Measurements from ENCODE around the gene CMBL.
"Not testable (repeated sequence)": the region's sequence is repeated elsewhere in the genome, so short reads cannot be mapped to it uniquely, and the experiment has no call there.

The CMBL gene

GRCh38 chr5:10307206-10308148 lies at the start of gene CMBL:
CMBL (minus strand) TSS chr5:10307902; CDS start chr5:10290762, 17,140 bp downstream.
- DNase-seq, result peak; percentile 58

DNA sequence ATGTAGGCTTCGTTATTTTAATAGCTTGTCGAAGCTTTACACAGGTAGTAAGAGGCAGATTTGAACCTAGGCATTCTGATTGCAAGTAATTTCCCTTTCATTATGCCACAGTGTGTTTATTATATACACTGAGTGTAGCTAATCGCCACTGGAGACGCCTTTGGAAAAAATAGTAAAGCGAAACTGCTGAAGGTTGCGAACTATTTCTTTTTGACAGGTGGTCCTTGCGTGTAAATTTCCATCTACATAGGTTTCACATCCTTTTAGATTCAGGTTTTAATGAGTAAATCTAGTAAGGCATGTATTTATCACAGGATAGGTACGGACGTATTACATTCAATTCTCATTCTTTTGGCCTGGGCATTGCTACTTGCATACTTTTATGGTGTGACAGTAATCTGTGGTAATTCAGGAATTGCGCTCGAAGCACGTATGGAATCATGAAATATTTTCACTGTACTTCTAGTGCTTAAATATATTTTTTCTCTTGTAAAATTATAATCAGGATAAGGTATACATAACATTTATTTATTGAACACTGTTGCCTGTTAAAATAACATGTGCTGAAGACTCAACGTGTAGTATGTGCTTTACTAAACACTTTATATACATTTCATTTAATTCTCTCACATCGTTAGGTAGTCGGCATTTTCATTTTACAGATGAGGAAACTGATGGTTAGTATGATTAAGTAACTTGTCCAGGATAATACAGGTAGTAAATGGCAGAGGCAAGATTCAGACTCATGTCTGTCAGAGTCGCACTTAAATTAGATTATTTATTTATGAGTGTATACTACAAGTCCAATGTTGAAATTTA lies 47.6 kb upstream of the CMBL start:
- DNase-seq, result peak; percentile 41

DNA sequence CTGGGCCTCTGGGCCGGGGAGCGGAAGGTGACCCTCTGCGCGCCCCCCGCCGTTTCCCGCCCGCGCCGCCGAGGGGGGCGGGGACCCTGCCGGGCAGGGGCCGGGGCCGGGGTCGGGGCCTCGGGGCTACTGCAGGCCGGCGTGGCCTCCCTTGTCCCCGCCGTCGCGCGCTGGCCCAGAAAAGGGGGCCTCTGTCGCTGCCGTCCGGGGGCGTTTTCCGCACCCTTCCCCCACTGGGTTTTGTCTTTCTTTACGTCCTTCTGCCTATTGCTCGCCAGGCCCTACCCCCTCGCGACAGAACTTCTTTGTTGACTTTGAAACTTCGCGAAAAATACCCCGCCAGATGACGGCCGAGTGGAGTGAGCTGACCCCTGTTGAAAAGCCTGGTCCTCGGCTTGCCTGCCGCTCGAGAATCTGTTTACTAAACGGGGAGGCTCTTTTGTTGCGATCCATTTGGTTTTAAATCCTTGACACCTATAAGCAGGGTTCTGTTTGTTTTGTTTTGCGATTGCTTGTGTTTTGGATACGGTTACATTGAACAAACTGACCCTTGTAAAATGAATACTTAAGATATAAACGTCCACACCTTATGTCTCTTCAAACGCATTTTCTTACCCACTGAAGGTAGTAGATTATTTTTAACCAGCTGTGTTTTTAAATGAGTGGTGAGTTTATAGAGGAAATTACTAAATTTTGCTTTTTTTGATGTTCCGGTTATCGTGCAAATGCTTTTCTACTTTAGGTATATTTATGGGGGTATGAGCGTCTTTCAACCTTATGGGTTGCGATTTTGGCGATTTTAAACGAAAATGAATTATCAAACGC lies 46.6 kb upstream of the CMBL start:
- peak; percentile 31 for DNase-seq

DNA sequence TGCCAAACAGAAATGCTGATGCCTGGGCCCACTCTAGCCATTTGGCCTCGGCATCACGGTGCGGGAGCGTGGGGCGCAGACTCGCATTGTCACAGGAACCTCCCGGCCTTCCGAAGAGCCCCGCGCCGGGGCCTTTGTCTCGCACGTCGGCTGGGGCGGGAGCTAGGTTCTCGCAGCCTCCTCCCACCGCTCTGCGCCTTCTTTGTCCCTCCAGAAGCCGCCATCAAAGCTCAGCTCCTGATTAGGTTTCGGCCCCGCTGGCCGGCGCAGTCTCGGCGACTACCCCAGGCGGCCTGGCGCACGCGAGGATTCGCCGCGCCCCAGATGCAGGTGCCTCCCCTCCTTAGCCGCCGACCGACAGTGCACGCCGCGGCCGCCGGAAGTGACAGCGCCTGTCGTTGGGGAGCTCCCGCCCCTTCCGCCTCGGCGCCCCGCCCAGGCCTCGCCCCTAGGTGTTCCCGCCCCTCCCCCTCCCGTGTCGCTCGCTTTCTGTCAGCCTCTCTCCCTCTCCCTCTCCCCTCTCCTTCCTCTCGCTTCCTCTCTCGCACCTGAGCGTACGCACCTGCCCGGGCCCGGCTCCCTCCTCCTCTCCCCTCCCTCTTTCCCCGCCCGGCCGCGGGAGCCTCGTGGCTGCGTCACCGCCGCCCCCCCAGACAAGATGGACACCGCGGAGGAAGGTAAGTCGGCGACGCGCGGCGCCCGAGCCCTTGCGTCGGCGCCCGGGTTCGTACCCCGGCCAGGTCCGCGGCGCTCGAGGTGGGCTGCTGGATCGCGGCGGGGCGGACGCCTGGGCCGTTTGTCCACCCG lies 45.7 kb upstream of the CMBL start, which contains the start of gene MARCHF6:
TSS of gene MARCHF6 (plus strand) at position 455 of the 807 bp plus-strand sequence. CDS start at position 659, 204 bp downstream.
- DNase-seq, result peak; percentile 89

GRCh38 chr5:10352430-10353240 lies 44.9 kb upstream of the CMBL start:
- peak; percentile 74 for DNase-seq

- no peak for DNase-seq
Observed at GRCh38 chr5:10351919-10352318, 44.2 kb upstream of the CMBL start.

- DNase-seq, result peak; percentile 58
Observed at GRCh38 chr5:10351199-10351905, 43.6 kb upstream of the CMBL start.

DNA sequence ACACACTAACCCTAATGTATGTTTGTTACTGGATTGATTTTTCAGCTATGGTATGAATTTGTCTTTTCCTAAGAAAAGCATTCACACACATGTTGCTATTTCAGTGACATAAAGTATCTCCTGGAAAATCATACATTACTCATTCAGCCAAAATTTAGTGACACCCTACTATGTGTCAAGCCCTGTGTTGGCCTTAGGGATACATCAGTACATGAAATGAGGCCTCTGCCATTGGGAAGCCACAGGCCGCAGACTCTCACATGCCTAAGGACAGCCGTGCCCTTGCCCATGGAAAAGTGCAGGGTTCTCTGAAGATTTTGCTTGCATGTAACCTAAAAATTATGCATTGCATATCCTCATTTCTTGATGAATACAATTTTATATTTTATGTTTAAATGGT lies 40.6 kb upstream of the CMBL start:
- no peak for DNase-seq

GRCh38 chr5:10344461-10345106 lies 36.9 kb upstream of the CMBL start:
- not testable (repeated sequence) for DNase-seq

- DNase-seq, result no peak
Observed at GRCh38 chr5:10343486-10343885, 35.8 kb upstream of the CMBL start.

GRCh38 chr5:10339958-10340357 lies 32.3 kb upstream of the CMBL start:
- no peak for DNase-seq

DNA sequence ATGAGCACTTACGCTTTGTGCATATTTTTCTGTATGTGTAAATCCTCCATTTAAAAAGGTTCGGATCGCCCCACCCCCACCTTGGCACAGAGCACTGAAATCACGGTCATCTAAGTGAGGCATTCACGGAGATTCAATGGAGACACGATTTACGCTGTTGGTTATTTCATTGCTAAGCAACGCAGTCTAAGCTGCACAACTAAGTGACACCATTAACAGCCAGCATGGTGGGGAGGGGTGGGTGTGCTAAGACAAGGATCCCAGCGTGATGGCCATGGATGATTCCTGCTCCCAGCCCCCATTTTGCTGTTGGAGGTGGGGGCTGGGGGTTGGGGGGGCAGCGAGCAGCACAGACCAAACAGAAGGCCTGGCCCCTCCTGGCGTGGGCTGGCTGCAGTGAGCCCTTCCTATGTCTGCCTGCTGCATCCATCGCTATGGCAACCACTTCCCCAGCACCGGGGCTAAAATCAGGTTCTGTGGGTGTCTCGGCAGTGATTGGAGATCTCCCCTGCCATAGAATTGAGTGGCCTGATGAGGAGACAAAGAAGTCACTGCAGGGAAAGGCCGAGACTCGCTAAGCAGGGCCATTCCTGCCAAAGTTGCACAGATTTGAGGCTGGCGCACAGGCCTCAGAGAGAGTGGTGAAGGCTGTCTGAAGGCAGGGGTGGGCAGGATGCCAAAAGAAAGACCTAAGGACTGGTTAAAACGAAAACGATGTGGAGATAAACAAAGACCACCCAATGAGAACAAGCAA lies 31.5 kb upstream of the CMBL start:
- DNase-seq, result no peak

DNA sequence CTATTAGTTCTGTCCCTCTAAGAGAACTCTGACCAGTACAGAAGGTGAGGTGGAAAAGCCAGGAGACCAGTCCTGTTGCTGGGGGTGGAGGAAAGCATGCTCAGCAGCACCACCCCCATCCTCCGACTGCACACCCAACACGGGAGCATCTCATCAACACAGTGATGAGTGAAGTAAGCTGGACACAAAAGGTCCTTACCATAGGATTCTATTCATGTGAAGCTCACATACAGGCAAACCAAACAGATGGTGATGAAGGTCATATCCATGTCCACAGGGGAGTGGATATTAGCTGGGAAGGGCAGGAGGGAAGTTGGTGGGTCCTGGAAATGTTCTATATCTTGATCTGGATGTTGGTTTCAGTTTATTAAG lies 31.0 kb upstream of the CMBL start:
- DNase-seq, result no peak

DNA sequence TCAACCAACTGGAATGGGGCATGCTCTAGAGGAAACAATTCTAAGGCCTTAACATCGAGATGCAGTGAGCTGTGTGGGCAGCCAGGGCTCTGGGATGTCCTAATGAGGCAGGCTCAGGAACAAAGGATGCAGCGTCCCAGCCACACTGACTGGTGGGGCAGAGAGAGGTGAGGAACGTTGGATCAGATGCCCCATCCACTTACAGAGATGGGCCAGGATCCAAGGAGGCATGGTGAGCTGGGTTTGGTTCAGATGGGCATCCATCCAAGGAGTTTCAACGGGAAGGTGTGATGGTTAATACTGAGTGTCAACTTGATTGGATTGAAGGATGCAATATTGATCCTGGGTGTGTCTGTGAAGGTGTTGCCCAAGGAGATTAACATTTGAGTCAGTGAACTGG lies 30.3 kb upstream of the CMBL start:
- no peak for DNase-seq

- no peak for DNase-seq
Observed at GRCh38 chr5:10337107-10337506, 29.4 kb upstream of the CMBL start.

DNA sequence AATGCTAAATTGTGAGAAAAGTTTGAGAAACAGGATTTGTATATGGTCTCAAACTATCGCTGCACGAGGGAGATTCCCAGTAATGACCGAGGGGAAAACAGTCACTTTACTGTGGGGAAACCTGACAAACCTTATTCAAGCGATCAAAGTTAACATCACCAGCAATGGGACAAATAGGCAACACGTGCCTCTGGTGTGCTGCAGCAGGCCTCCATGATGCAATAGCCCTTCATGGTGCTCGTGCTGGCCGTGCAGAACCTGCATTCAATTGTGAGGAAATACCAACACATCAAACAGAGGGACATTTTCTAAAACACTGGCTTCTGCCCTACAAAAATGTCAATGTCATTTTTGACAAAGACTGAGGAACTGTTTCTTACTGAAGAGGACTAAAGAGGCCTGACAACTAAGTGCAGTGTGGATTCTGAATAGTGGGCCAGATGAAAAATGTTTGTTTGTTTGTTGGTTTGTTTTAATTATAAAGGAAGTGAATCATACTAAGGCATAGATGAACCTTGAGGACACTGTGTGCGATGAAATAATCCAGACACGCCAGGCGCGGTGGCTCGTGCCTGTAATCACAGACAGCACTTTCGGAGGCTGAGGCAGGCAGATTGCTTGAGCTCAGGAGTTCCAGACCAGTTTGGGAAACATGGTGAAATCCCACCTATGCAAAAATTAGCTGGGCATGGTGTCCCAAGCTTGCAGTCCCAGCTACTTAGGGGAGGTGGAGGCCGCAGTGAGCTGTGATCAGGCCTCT lies 28.2 kb upstream of the CMBL start:
- no peak for DNase-seq

DNA sequence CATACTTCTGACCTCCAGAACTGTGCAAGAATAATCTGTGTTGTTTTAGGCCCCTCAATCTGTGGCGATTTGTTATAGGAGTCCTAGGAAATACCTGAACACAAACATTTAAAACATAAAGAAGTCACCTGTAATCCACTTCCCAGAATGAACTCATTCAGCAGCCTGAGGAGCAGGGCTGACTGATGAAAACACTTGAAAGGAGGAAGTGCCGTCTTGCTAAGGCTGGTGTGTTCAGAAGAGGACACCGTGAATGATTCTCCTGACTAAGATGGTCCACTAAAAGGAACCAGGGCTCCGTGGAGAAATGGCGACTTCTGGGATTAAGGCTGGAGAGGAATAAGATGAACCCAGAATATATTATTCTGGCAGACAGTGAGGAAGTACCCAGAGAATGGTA lies 27.1 kb upstream of the CMBL start:
- no peak for DNase-seq
